Measurements from ENCODE around the gene CDC14A.

The CDC14A gene

GRCh38 chr1:100479620-100480338 lies 127.5 kb downstream of the CDC14A start:
- H3K4me3 ChIP-seq (ENCODE audit: low read depth, low read length) = no peak overlapping the region
- TF ChIP-seq CTCF (IDR thresholded peaks at IDR 0.05; ENCODE audit: low read depth, low read length) = no peak

- H3K4me3 ChIP-seq (ENCODE audit: low read depth, low read length) = no peak overlapping the region
- TF ChIP-seq CTCF (IDR thresholded peaks at IDR 0.05; ENCODE audit: low read depth, low read length) = no peak
Observed at GRCh38 chr1:100481303-100481702, 129.0 kb downstream of the CDC14A start.

- no peak overlapping the region for H3K4me3 ChIP-seq (ENCODE audit: low read depth, low read length)
- no peak for TF ChIP-seq CTCF (IDR thresholded peaks at IDR 0.05; ENCODE audit: low read depth, low read length)
Observed at GRCh38 chr1:100482167-100482566, 129.9 kb downstream of the CDC14A start.

GRCh38 chr1:100482748-100483147 lies 130.4 kb downstream of the CDC14A start:
- H3K4me3 ChIP-seq (ENCODE audit: low read depth, low read length) = no peak overlapping the region
- TF ChIP-seq CTCF (IDR thresholded peaks at IDR 0.05; ENCODE audit: low read depth, low read length) = no peak

GRCh38 chr1:100483230-100483629 lies 130.9 kb downstream of the CDC14A start:
- no peak overlapping the region for H3K4me3 ChIP-seq (ENCODE audit: low read depth, low read length)
- no peak for TF ChIP-seq CTCF (IDR thresholded peaks at IDR 0.05; ENCODE audit: low read depth, low read length)

GRCh38 chr1:100485855-100486258 lies 133.6 kb downstream of the CDC14A start:
- no peak overlapping the region for H3K4me3 ChIP-seq (ENCODE audit: low read depth, low read length)
- TF ChIP-seq CTCF (IDR thresholded peaks at IDR 0.05; ENCODE audit: low read depth, low read length) = no peak

GRCh38 chr1:100494393-100495084 lies 142.2 kb downstream of the CDC14A start:
- no peak for TF ChIP-seq CTCF (IDR thresholded peaks at IDR 0.05; ENCODE audit: low read depth, low read length)
- H3K4me3 ChIP-seq (ENCODE audit: low read depth, low read length) = no peak overlapping the region
